Central memory CD8-positive, alpha-beta T cell (primary cell): ENCODE data around the gene SLC19A1.

Experiments
- ATAC-seq: fragments of 150-1000 bp; cut with Tn5 transposase; replicated peaks from 2 replicates; pipeline ENCODE4 v1.10.0; 2022; ENCODE audit warnings: mild to moderate bottlenecking, moderate FRiP score, moderate number of reproducible peaks; ENCODE audit not compliant: poor library complexity, severe bottlenecking; ENCODE audit errors: extremely low read depth
- DNase-seq, 2 donors: peaks; one replicate each; pipeline ENCODE4 v3.0.0; 2021; ENCODE audit warnings: low spot score in 2 of 2
- H3K27ac Mint-ChIP-seq: one replicate; pipeline ENCODE4 v1.8.0; 2022; ENCODE audit warnings: low read depth, mild to moderate bottlenecking, moderate library complexity, mixed read lengths
- H3K27me3 Mint-ChIP-seq: one replicate; pipeline ENCODE4 v1.8.0; 2022; ENCODE audit warnings: mixed read lengths
- H3K36me3 Mint-ChIP-seq: one replicate; pipeline ENCODE4 v1.8.0; 2022; ENCODE audit warnings: mild to moderate bottlenecking, moderate library complexity, mixed read lengths; ENCODE audit not compliant: insufficient read depth
- H3K4me1 Mint-ChIP-seq: one replicate; pipeline ENCODE4 v1.8.0; 2022; ENCODE audit warnings: mixed read lengths
- H3K4me3 Mint-ChIP-seq: one replicate; pipeline ENCODE4 v1.8.0; 2022; ENCODE audit warnings: mild to moderate bottlenecking, moderate library complexity, mixed read lengths
- H3K9me3 Mint-ChIP-seq: one replicate; pipeline ENCODE4 v1.8.0; 2022; ENCODE audit warnings: mixed read lengths

Gene SLC19A1

DNA sequence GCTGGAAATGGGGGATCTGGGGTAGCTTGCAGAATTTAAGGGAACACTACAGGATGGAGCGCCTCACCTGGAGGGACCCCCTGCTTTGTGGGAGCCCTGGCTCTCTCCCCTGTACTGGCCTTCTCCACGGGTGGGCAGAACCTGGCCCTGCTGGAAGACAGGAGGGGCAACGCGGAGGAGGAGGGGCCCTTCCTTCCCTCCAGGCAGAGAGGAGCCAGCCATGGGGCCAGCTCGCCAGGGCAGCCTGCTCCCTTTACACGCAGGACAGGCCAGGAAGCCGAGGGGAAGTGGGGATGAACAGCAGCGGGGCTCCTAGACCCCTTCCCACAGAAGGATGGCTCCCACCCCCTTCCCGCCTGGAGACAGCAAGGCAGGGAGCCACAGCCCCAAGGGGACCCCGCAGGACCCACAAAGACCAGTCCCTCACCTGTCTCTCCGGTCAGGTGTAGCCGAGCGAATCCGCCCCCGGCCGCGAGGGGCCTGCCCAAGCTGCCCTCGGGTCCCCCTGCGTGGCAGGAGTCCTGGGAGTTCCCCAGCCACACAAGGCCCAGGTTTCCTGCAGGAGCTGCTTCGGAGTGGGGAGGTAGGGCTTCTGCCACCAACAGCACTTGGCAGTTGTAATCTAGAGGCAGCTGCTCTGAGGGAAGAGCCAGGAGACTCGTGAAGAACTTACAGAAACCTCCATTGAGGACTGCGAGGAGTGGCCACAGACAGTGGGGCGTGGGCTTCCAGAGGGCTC is 1.6 kb upstream of the SLC19A1 start:
- Mint-ChIP-seq H3K4me1 (peaks cover 11% of the 10 kb centered on the region), H3K4me3 (peak overlapping the region; percentile 59), H3K27ac (no peak overlapping the region), H3K9me3 (no peaks in the 10 kb centered on the region), H3K36me3 (peaks cover 1% of the 10 kb centered on the region), H3K27me3 (no peaks in the 10 kb centered on the region)
- ATAC-seq (no peak), DNase-seq (peak in 1 of 2 donors; percentile 11)

DNA sequence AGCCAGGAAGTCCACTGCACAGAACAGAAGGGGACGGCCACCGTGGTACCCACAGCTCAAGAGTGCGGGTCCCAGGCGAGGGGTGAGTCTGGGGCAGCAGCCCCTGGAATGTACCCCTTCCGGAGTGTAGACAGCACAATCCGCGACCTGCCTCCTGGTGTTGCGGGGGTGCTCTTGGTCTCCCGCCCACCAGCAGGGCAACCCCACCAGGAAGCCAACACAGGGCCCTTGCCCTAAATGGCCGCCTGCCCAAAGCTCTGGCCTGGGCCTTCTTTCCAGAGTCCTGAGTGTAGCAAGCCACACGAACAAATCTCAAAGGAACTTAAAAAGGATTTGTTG is 1.1 kb upstream of the SLC19A1 start:
- DNase-seq (peak in 1 of 2 donors; percentile 11), ATAC-seq (no peak)
- Mint-ChIP-seq H3K27ac (no peak overlapping the region), H3K4me3 (peak overlapping the region; percentile 59), H3K36me3 (peaks cover 1% of the 10 kb centered on the region), H3K9me3 (no peaks in the 10 kb centered on the region), H3K27me3 (no peaks in the 10 kb centered on the region), H3K4me1 (peaks cover 11% of the 10 kb centered on the region)

DNA sequence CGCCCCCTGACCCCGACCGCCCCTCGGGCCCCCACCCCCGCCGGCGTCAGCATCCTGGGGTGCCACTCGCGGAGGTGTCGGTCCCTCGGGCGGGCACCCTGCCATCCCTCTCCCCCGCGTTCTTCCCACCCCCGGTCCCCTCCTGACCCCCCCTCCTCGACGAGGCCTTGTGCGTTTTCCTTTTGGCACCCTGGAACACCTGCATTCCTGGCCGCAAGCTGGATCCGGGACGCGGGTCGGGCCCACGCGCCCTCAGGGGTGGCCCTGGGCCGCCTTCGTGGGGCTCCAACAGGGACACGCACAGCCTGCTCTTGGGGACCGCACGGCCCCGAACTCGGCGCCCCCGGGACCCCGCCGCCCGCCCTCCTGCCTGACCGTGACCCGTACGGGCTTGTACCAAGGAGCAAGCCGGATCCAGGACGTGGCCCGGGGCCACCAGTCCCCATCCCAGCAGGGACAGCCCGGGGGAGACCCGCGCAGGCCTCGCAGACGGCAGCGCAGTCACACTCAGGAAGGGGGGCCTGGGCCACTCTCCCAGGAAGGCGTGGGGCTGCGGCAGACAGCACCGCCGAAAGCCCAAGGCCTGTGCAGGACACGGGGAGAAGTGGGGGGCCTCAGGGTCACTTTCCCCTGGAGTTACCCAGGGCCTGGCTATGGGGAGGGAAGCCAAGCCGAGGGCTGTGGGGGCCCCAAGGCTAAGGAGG is 579 bp upstream of the SLC19A1 start:
- Mint-ChIP-seq H3K27me3 (no peaks in the 10 kb centered on the region), H3K36me3 (peaks cover 1% of the 10 kb centered on the region), H3K9me3 (no peaks in the 10 kb centered on the region), H3K4me3 (peak overlapping the region; percentile 59), H3K4me1 (peaks cover 11% of the 10 kb centered on the region), H3K27ac (no peak overlapping the region)
- ATAC-seq: no peak
- DNase-seq: peak in 1 of 2 donors; percentile 13

DNA sequence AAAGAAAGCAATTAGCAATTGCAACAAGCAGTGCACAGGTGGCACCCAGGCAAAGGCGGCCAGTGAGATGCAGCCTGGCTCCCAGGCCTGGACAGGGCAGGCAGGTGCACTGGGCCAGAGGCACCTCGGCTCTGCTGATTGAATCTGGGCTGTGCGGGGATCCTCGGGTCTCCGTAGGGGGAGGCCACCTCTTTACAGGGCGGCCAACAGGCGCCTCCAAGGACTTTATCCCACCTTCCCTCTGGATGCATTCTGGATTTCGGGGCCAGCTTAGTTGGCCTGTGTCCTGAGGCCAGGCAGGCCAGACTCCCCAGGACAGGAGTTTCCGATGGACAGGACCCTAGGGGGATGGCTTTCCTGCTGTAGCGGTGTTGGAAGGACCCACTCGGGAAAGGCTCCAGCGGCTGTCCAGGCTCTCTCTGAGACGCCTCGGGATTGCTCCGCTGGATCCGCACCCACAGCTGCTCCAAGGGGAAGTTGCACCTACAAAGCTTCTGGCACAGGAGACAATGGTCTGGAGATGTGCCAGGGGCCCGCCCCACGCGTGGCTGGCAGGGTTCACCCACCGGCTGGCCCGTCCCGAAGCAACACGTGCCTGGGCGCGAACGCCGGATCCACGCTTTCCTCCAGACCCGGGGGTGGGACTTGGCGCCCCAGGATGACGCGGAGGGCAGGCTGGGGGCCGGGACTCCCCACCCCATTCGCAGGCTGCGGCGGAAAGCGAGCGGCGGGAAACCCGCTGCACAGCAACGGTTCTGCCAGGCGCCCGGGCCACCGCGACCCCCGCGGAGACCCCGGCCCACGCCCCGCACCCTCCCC is 810 bp downstream of the SLC19A1 start:
- peak; percentile 49 to 57 for DNase-seq
- peak overlapping the region; percentile 70 for H3K4me3 Mint-ChIP-seq
- peaks cover 1% of the 10 kb centered on the region for H3K36me3 Mint-ChIP-seq
- H3K9me3 Mint-ChIP-seq: no peaks in the 10 kb centered on the region
- peak overlapping the region; percentile 51 for H3K27ac Mint-ChIP-seq
- peak; percentile 79 for ATAC-seq
- H3K27me3 Mint-ChIP-seq: no peaks in the 10 kb centered on the region
- peaks cover 11% of the 10 kb centered on the region for H3K4me1 Mint-ChIP-seq

DNA sequence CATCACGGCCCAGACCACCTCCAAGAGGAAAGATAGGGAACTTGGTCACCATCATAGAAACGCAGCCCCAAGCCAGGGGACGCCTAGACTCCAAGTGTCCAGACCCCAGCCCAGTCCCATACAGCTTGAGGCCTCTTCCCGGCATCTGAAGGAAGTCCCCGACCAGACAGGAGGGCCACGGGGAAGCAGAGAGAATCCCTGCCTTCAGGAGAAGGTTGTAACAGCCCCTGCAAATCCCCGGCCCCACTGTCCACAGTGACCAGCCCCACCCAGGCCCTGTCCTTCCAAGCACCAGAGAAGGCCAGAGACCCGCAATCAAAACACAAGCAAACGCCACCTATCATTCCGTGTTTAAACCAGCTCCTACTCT is 1.7 kb downstream of the SLC19A1 start:
- H3K27ac Mint-ChIP-seq: peak overlapping the region; percentile 51
- no peak for ATAC-seq
- no peaks in the 10 kb centered on the region for H3K27me3 Mint-ChIP-seq
- H3K4me3 Mint-ChIP-seq: peak overlapping the region; percentile 70
- no peak for DNase-seq
- H3K9me3 Mint-ChIP-seq: no peaks in the 10 kb centered on the region
- peaks cover 11% of the 10 kb centered on the region for H3K4me1 Mint-ChIP-seq
- H3K36me3 Mint-ChIP-seq: peaks cover 1% of the 10 kb centered on the region

DNA sequence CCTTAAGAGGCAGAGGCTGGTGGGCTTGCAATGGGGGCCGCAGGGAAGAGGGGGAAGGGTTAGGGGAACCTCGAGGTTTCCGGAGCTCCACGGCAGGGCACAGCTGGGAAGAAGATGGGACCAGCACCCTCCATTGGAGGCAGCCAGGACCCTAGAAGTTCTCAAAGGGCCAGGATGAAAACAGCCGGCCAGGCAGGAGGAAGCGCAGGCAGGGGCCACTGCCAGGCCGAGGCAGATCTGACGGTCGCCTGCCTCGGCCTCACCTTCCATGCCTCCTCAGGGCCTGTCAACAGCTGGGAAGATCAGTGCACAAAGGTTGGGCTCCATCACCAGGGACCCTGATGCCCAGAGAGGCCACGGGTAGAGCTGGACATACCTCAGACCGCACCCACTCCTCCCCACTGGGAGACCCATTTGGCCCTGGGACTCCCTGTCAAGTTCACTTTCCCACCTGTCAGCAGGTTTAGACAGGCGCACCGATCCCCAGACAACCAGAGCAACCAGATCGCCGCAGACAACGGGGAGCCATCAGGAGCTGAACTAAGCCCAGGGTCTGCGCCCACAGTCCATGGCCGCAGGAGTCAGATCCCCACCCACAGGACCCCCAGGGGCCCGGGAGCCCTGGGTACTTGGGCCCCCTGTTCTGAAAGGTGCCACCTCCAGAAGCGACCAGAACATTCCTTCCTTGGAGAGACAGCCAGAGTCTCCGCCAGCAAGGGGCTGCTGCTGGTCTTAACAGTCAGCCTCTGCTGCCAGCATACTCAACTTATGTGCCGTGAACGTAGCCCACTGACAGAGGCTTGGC is 2.2 kb downstream of the SLC19A1 start:
- peak overlapping the region; percentile 51 for H3K27ac Mint-ChIP-seq
- no peak for ATAC-seq
- no peaks in the 10 kb centered on the region for H3K9me3 Mint-ChIP-seq
- peak overlapping the region; percentile 70 for H3K4me3 Mint-ChIP-seq
- H3K4me1 Mint-ChIP-seq: peaks cover 11% of the 10 kb centered on the region
- DNase-seq: no peak
- H3K36me3 Mint-ChIP-seq: peaks cover 1% of the 10 kb centered on the region
- H3K27me3 Mint-ChIP-seq: no peaks in the 10 kb centered on the region

DNA sequence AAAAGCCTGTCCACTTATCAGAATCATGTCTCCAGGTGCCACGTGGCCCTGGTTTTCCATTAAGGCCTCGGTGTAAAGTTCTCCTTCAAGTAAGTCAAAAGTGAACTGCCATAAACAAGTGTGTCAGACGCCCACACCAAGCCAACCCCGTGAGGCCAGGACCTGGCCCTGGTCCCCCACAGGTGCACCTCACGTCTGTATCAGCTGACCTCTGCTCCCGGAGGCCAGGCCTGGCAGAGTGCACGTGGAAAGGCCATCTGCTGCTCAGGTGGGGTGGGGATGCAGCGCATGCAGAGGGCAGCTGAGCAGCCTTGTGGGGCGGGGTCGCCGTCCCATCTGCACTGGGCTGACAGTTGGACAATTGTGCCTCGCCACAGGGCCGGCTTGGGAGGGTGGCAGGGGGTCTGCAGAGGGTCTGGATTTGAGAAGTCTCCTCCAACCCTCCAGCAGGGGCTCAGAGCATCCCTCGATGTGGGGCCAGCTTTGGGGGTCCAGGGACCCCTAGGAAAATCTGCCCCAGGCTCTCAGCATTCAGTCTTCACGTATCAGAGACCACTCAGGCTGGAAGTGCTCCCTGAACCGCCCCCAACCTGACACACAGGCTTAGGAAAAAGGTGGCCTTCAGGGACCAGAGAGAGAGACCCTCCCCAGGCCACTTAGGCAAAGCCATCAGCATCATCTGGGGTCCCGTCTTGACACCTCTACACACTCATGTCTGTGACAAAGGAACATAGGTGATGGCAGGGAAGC is 3.0 kb downstream of the SLC19A1 start:
- no peaks in the 10 kb centered on the region for H3K27me3 Mint-ChIP-seq
- H3K4me3 Mint-ChIP-seq: peak overlapping the region; percentile 27
- no peak overlapping the region for H3K27ac Mint-ChIP-seq
- H3K36me3 Mint-ChIP-seq: peaks cover 1% of the 10 kb centered on the region
- DNase-seq (no peak), ATAC-seq (no peak)
- H3K9me3 Mint-ChIP-seq: no peaks in the 10 kb centered on the region
- H3K4me1 Mint-ChIP-seq: peaks cover 11% of the 10 kb centered on the region

DNA sequence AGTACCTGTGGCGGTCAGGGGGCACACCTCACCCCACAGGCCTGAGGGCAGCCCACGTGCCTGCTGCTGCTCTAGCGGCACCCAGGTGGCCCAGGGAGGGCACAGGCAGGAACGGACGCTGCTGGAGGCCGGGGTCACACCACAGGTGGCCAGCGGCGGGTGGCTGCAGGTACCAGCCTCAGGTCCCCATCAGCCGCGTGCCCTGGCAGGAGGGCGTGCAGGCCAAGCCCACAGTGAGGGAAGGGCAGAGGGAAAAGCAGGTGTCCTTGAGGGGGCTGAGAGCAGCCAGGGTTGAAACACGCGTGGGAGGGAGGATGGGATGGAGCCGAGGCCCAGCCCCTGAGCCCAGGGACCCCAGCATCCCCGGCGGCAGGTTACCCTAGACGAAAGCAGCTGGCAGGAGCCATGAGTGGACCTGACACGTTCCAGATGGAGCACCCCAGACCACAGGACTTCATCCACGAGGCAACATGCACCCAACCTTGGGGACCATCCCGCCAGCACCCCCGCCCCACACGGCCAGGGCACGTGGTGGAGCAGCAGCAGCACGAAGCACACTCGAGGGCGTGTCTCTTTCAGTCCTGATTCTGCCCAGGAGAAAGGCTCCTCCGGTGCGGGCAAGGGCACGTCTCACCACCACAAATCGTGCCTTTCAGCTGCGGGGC is 3.7 kb downstream of the SLC19A1 start:
- Mint-ChIP-seq H3K4me3 (no peak overlapping the region), H3K4me1 (peaks cover 11% of the 10 kb centered on the region), H3K27ac (no peak overlapping the region), H3K36me3 (peaks cover 1% of the 10 kb centered on the region), H3K27me3 (no peaks in the 10 kb centered on the region), H3K9me3 (no peaks in the 10 kb centered on the region)
- no peak for ATAC-seq
- no peak for DNase-seq

DNA sequence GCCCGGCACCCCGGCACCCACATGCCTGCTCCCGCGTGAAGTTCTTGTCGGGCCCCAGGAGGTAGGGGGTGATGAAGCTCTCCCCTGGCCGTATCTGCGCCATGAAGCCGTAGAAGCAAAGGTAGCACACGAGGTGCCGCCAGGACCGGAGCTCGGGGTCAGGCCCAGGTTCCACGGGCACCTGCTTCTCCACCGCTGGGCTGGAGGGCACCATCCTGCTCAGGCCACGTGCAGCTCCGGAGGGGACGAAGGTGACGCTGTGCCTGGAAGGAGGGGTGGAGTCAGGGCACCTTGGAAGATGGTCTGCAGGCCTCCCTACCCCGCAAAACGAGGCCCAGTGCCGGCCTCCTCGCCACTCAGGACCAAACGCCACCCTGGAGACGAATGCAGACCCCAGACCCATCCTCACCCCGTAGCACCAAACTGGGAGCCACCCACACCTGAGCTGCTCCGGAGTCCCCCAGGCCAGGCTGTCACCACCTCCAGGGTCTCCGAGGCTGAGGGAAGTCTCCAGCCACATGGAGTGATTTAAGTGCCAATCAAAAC is 4.4 kb downstream of the SLC19A1 start:
- H3K27ac Mint-ChIP-seq: no peak overlapping the region
- ATAC-seq: no peak
- H3K4me1 Mint-ChIP-seq: peaks cover 16% of the 10 kb centered on the region
- no peaks in the 10 kb centered on the region for H3K9me3 Mint-ChIP-seq
- no peak overlapping the region for H3K4me3 Mint-ChIP-seq
- no peaks in the 10 kb centered on the region for H3K27me3 Mint-ChIP-seq
- no peak for DNase-seq
- H3K36me3 Mint-ChIP-seq: peaks cover 1% of the 10 kb centered on the region

DNA sequence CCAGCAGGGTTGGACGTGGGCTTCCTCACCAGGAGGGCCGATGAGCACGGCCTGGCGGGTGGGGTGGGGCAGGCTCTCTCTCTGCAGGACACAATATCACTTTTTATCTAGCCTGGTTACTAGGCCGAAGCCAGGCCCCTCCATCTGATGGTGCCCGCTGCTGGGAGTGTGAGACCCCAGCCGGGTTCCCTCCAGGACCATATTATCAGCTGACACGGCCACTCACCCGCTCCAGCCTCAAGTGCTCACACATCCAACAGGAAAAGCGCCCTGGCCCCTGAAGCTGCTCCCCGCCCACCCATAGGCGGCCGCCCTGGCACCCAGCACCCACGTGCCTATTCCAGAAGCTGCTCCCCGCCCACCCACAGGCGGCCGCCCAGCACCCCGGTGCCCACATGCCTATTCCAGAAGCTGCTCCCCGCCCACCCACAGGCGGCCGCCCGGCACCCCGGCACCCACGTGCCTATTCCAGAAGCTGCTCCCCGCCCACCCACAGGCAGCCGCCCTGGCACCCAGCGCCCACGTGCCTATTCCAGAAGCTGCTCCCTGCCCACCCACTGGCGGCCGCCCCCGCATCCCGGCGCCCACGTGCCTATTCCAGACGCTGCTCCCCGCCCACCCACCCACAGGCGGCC is 5.0 kb downstream of the SLC19A1 start:
- H3K4me3 Mint-ChIP-seq: no peak overlapping the region
- peaks cover 1% of the 10 kb centered on the region for H3K36me3 Mint-ChIP-seq
- H3K9me3 Mint-ChIP-seq: no peaks in the 10 kb centered on the region
- H3K4me1 Mint-ChIP-seq: peaks cover 21% of the 10 kb centered on the region
- H3K27ac Mint-ChIP-seq: no peak overlapping the region
- no peak for DNase-seq
- H3K27me3 Mint-ChIP-seq: no peaks in the 10 kb centered on the region
- ATAC-seq: no peak
